Testis (tissue), 2 donors: ENCODE data around the gene TIAM1.

Experiments
- CTCF ChIP-seq, 3 experiments: fragments of 450-650 bp in 2 of 3; fragments of 200-600 bp in 1 of 3; sonication (generic) in 1 of 3; IDR thresholded peaks; one replicate each; pipeline ENCODE4 v1.5.1; 2016 to 2019; ENCODE audit warnings: antibody characterized with exemption in 3 of 3, mild to moderate bottlenecking in 2 of 3, moderate library complexity in 1 of 3
- POLR2A ChIP-seq: fragments of 450-650 bp; IDR thresholded peaks from one replicate; pipeline ENCODE4 v1.6.1; 2017; ENCODE audit warnings: antibody characterized with exemption, mild to moderate bottlenecking, moderate library complexity

GRCh38 chr21:31331231-31331630, 12.8 kb downstream of the TIAM1 start:
- no peak for TF ChIP-seq CTCF (IDR thresholded peaks at IDR 0.05)
- no peak for TF ChIP-seq POLR2A
